H1 (cell line): ENCODE measurements around the gene CARD11. TPM values are rescaled to one million over a fixed set of nuclear protein-coding genes. Genes with fewer than 3 reads are reported as not detected.

Source experiments
- CTCF ChIA-PET: fragments of 300-600 bp; sonication (Branson Sonifier 250); formaldehyde crosslinking; loops from one replicate; lab custom pipeline; 2021; ENCODE audit not compliant: partially characterized antibody; lab: Charles Lee
- POLR2A ChIA-PET: fragments of 300-600 bp; sonication (Branson Sonifier 250); formaldehyde crosslinking; loops from one replicate; lab custom pipeline; 2021; ENCODE audit warnings: inconsistent platforms; ENCODE audit not compliant: partially characterized antibody; lab: Charles Lee
- DNase-seq, 2 experiments: peaks; one replicate each; pipeline versions ENCODE4 v3.0.0 to v3.0.0-alpha.2; 2010 to 2022; ENCODE audit warnings: low spot score in 2 of 2, low read depth in 1 of 2, mixed read lengths in 1 of 2
- FAIRE-seq: peaks from 2 replicates; lab custom pipeline; 2011; peaks lifted over from hg19 to GRCh38; lab: Jason Lieb, UNC
- H2AFZ ChIP-seq: 2 replicates; pipeline ENCODE4 v1.8.1; 2012; ENCODE audit warnings: low read length, inconsistent platforms
- H2AK5ac ChIP-seq: 2 replicates; pipeline ENCODE4 v1.6.1; 2013; ENCODE audit warnings: low read depth, low read length
- H2BK120ac ChIP-seq: replicated peaks from 2 replicates; pipeline ENCODE3; 2013; ENCODE audit warnings: low read depth, low read length, inconsistent platforms
- H2BK12ac ChIP-seq: 2 replicates; pipeline ENCODE4 v1.6.1; 2013; ENCODE audit warnings: low read depth, low read length
- H2BK15ac ChIP-seq: 2 replicates; pipeline ENCODE4 v1.6.1; 2013; ENCODE audit warnings: low read length
- H2BK20ac ChIP-seq: 2 replicates; pipeline ENCODE4 v1.6.1; 2013; ENCODE audit warnings: low read length
- H2BK5ac ChIP-seq: 2 replicates; pipeline ENCODE4 v1.6.1; 2013; ENCODE audit warnings: low read depth, low read length
- H3K14ac ChIP-seq: 2 replicates; pipeline ENCODE4 v1.6.1; 2013; ENCODE audit warnings: inconsistent platforms; ENCODE audit not compliant: insufficient read length
- H3K18ac ChIP-seq: 2 replicates; pipeline ENCODE4 v1.6.1; 2013; ENCODE audit warnings: low read length; ENCODE audit errors: extremely low read depth
- H3K23ac ChIP-seq: 2 replicates; pipeline ENCODE4 v1.6.1; 2013; ENCODE audit warnings: inconsistent platforms; ENCODE audit not compliant: insufficient read length
- H3K23me2 ChIP-seq: 2 replicates; pipeline ENCODE4 v1.6.1; 2013; ENCODE audit warnings: low read depth, low read length
- H3K27ac ChIP-seq: 2 replicates; pipeline ENCODE4 v1.6.1; 2011; ENCODE audit warnings: low read depth, low read length, inconsistent platforms
- H3K27me3 ChIP-seq, 4 experiments: replicated peaks in 1 of 4; 1 replicate in 1 of 4; 2 replicates in 3 of 4; pipeline versions ENCODE4 v1.6.1 to v1.8.1; 2011 to 2013; ENCODE audit warnings: low read length in 3 of 4, mild to moderate bottlenecking in 3 of 4, inconsistent platforms in 2 of 4, mixed read lengths in 2 of 4, moderate library complexity in 1 of 4; ENCODE audit not compliant: control insufficient read depth in 3 of 4, insufficient read depth in 3 of 4; ENCODE audit errors: extremely low read depth in 1 of 4
- H3K36me3 ChIP-seq, 4 experiments: 2 replicates each; pipeline versions ENCODE4 v1.6.1 to v1.8.1; 2011 to 2013; ENCODE audit warnings: mild to moderate bottlenecking in 4 of 4, low read length in 3 of 4, moderate library complexity in 2 of 4, control low read depth in 1 of 4, inconsistent platforms in 1 of 4; ENCODE audit not compliant: insufficient read depth in 4 of 4, control insufficient read depth in 2 of 4
- H3K4ac ChIP-seq: replicated peaks from 2 replicates; pipeline ENCODE3; 2013; ENCODE audit warnings: low read length, low read depth, mixed read lengths, inconsistent platforms; ENCODE audit not compliant: insufficient read length
- H3K4me1 ChIP-seq, 4 experiments: replicated peaks in 1 of 4; 1 replicate in 1 of 4; 2 replicates in 3 of 4; pipeline versions ENCODE4 v1.6.1 to v1.8.1; 2011 to 2013; ENCODE audit warnings: low read length in 3 of 4, inconsistent platforms in 2 of 4, mixed read lengths in 1 of 4; ENCODE audit not compliant: insufficient read depth in 4 of 4, control insufficient read depth in 3 of 4
- H3K4me2 ChIP-seq, 2 experiments: 2 replicates each; pipeline versions ENCODE4 v1.6.1 to v1.8.1; 2011 to 2013; ENCODE audit warnings: low read depth in 2 of 2, low read length in 2 of 2, control low read depth in 1 of 2, inconsistent platforms in 1 of 2, mild to moderate bottlenecking in 1 of 2; ENCODE audit not compliant: insufficient read depth in 1 of 2
- H3K4me3 ChIP-seq, 4 experiments: fragments of 200-600, 300-600 bp in 1 of 4; sonication (generic), shearing (Covaris generic), sonication (Bioruptor Twin) in 1 of 4; 2 replicates each; pipeline versions ENCODE4 v1.5.1 to v1.8.1; 2011 to 2016; ENCODE audit warnings: low read length in 4 of 4, low read depth in 3 of 4, control low read depth in 2 of 4, inconsistent platforms in 2 of 4, mild to moderate bottlenecking in 2 of 4, mixed read lengths in 1 of 4, moderate library complexity in 1 of 4; ENCODE audit not compliant: insufficient read depth in 2 of 4; ENCODE audit errors: extremely low read depth in 1 of 4
- H3K56ac ChIP-seq: replicated peaks from 2 replicates; pipeline ENCODE3; 2013; ENCODE audit warnings: low read depth, mild to moderate bottlenecking, mixed read lengths, low read length, inconsistent platforms; ENCODE audit not compliant: insufficient read length
- H3K79me1 ChIP-seq: 2 replicates; pipeline ENCODE4 v1.6.1; 2013; ENCODE audit warnings: low read depth, low read length, control low read depth
- H3K79me2 ChIP-seq, 2 experiments: 2 replicates each; pipeline versions ENCODE4 v1.6.1 to v1.8.1; 2012 to 2013; ENCODE audit warnings: low read length in 2 of 2, mild to moderate bottlenecking in 2 of 2, inconsistent platforms in 1 of 2; ENCODE audit not compliant: insufficient read depth in 2 of 2, control insufficient read depth in 1 of 2
- H3K9ac ChIP-seq, 4 experiments: replicated peaks in 1 of 4; 1 replicate in 1 of 4; 2 replicates in 3 of 4; pipeline versions ENCODE4 v1.6.1 to v1.8.1; 2011 to 2013; ENCODE audit warnings: low read depth in 3 of 4, low read length in 3 of 4, control low read depth in 2 of 4, mild to moderate bottlenecking in 2 of 4, moderate library complexity in 2 of 4, inconsistent platforms in 1 of 4; ENCODE audit errors: extremely low read depth in 1 of 4
- H3K9me3 ChIP-seq, 2 experiments: 2 replicates each; pipeline versions ENCODE4 v1.6.1 to v1.8.1; 2012 to 2013; ENCODE audit warnings: mild to moderate bottlenecking in 2 of 2, moderate library complexity in 2 of 2, control low read depth in 1 of 2, inconsistent platforms in 1 of 2, low read depth in 1 of 2, low read length in 1 of 2, mixed read lengths in 1 of 2; ENCODE audit not compliant: insufficient read depth in 2 of 2
- H4K20me1 ChIP-seq, 2 experiments: replicated peaks in 1 of 2; 2 replicates each; pipeline versions ENCODE3 to v1.8.1; 2011 to 2013; ENCODE audit warnings: inconsistent platforms in 2 of 2, low read length in 2 of 2, mild to moderate bottlenecking in 1 of 2; ENCODE audit not compliant: insufficient read depth in 2 of 2, control insufficient read depth in 1 of 2
- H4K5ac ChIP-seq: 2 replicates; pipeline ENCODE4 v1.6.1; 2013; ENCODE audit warnings: low read length, low read depth, mixed read lengths, inconsistent platforms; ENCODE audit not compliant: insufficient read length
- H4K8ac ChIP-seq: 2 replicates; pipeline ENCODE4 v1.8.0; 2013; ENCODE audit warnings: mild to moderate bottlenecking, moderate library complexity, low read length, inconsistent platforms; ENCODE audit not compliant: insufficient read depth; ENCODE audit errors: extremely low read depth
- H4K91ac ChIP-seq: replicated peaks from 2 replicates; pipeline ENCODE3; 2013; ENCODE audit warnings: low read length, mixed read lengths, inconsistent platforms; ENCODE audit not compliant: insufficient read length
- RXRA ChIP-seq: IDR thresholded peaks from 2 replicates; pipeline ENCODE4 v1.6.1; 2011; ENCODE audit warnings: low read depth, mild to moderate bottlenecking, low read length, moderate library complexity; ENCODE audit not compliant: insufficient read depth
- SP1 ChIP-seq: IDR thresholded peaks from 2 replicates; pipeline ENCODE4 v1.6.1; 2011; ENCODE audit warnings: low read depth, low read length
- SP2 ChIP-seq: IDR thresholded peaks from 2 replicates; pipeline ENCODE4 v1.6.1; 2012; ENCODE audit warnings: mild to moderate bottlenecking, low read length, inconsistent platforms
- whole genome bisulfite sequencing, 2 experiments: shearing (Covaris generic) in 1 of 2; methylation state at CpG; one replicate each; pipeline versions ENCODE4 v1.1.6 to v1.1.7; 2013 to 2015; ENCODE audit warnings: low lambda C conversion rate in 2 of 2, mixed read lengths in 2 of 2, inconsistent platforms in 1 of 2, low coverage in 1 of 2, missing lambda C conversion rate in 1 of 2; ENCODE audit not compliant: insufficient replicate concordance in 2 of 2, insufficient coverage in 1 of 2, insufficient read length in 1 of 2; ENCODE audit errors: extremely low coverage in 1 of 2, missing lambda C conversion rate in 1 of 2; 5-methylcytosine and 5-hydroxymethylcytosine counted together
- polyA plus RNA-seq, 7 experiments: library from polyadenylated mRNA; depleted of rRNA in 3 of 7; stranded (reverse) in 5 of 7; unstranded in 2 of 7; fragments of >200 nt in 5 of 7; fragments of 200-250 nt in 2 of 7; gene quantifications; 1 replicate in 5 of 7; 2 replicates in 1 of 7; 4 replicates in 1 of 7; pipeline versions ENCODE4 v1.2.1 to v1.2.3, GENCODE V29; 2011 to 2013; ENCODE audit warnings: missing spikeins in 2 of 7, mixed read lengths in 2 of 7
- total RNA-seq: library from RNA; stranded (reverse); fragmentation: NEBNext Ultra II Directional; extraction: Animal tissue kit (Norgen Biotek cat#: 25700); gene quantifications from 2 replicates; pipeline ENCODE4 v1.2.1, GENCODE V29; 2021

The CARD11 gene
- total and polyA plus RNA-seq, 2 of the 8 experiments (the other 6 are each of a cell fraction or from before 2014, with no cell fraction given): 12.6 to 29.8 TPM

GRCh38 chr7:2990949-2991470, 52.7 kb downstream of the CARD11 start:
- no peak overlapping the region for H3K23ac ChIP-seq
- no peak overlapping the region for H2BK5ac ChIP-seq
- no peaks in the 10 kb centered on the region for H3K9me3 ChIP-seq
- no peak overlapping the region for H4K8ac ChIP-seq
- no peak overlapping the region for H3K4me3 ChIP-seq
- H4K91ac ChIP-seq: no peak overlapping the region
- H2AK5ac ChIP-seq: no peak overlapping the region
- H3K23me2 ChIP-seq: no peaks in the 10 kb centered on the region
- no peaks in the 10 kb centered on the region for H3K36me3 ChIP-seq
- H4K5ac ChIP-seq: no peak overlapping the region
- no peaks in the 10 kb centered on the region; a peak in 2 of 7 replicates for H3K4me1 ChIP-seq
- no peaks in the 10 kb centered on the region for H3K79me1 ChIP-seq
- no peak overlapping the region for H3K18ac ChIP-seq
- H3K79me2 ChIP-seq: no peaks in the 10 kb centered on the region
- no peak overlapping the region for H3K4me2 ChIP-seq
- no peak overlapping the region for H2BK12ac ChIP-seq
- DNase-seq (no peak), FAIRE-seq (no peak)
- no peak overlapping the region for H3K9ac ChIP-seq
- H2BK15ac ChIP-seq: no peak overlapping the region
- H3K4ac ChIP-seq: no peak overlapping the region
- H3K14ac ChIP-seq: no peak overlapping the region
- POLR2A ChIA-PET: no interaction called here
- H2BK120ac ChIP-seq: no peak overlapping the region
- 87% methylated on average over 6 of the region's 6 CpGs; no CpG with 5 or more reads in 1 of the 2 experiments for WGBS, 2 experiments
- H3K27ac ChIP-seq: no peak overlapping the region
- H2BK20ac ChIP-seq: no peak overlapping the region
- no peaks in the 10 kb centered on the region for H4K20me1 ChIP-seq
- CTCF ChIA-PET: no interaction called here
- no peaks in the 10 kb centered on the region for H3K27me3 ChIP-seq
- H2AFZ ChIP-seq: no peak overlapping the region
- H3K56ac ChIP-seq: no peak overlapping the region
- TF ChIP-seq SP2 (no peak), SP1 (no peak), RXRA (no peak)
